CD4-positive, alpha-beta T cell treated with Interleukin-15 for 4 hours (primary cell): Measurements from ENCODE around the gene TMEM174.

Experiments
- DNase-seq: peaks from one replicate; pipeline ENCODE4 v3.0.0-alpha.2; 2020; ENCODE audit warnings: low spot score

The TMEM174 gene

DNA sequence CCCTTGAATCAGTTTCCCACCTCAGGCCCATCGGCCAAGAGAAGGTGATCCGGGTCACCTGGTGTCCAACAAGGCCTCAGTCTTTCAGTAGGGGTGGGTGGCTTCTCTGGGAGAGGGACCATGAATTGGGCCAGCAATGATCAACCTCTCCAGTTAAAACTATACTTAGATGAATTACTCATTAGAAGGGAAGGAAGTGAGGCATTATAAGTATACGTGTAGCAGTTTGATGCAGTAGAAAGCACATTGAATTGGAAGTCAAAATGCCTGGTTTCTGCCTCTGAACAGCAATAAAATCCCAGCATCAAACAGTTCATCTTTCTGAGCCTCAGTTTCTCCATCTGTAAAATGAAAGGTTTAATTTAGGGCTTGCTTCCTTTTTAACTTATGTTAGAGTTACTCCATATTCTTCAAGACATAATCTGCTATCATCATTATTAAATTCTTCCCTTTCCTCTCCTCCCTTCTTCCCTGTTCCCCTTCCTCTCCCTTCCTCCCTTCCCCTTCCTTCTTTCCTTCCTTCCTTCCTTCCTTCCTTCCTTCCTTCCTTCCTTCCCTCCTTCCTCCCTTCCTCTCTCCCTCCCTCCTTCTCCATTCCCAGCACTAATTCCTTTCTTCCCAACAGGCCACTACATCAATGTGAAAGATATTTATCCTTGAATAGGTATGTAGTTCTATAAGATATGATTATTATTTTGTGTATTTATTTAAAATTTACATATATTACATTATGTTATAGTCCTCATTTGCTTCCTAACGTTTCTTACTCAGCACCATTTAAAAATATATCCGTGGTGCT lies 18.6 kb upstream of the TMEM174 start:
- no peak for DNase-seq

DNA sequence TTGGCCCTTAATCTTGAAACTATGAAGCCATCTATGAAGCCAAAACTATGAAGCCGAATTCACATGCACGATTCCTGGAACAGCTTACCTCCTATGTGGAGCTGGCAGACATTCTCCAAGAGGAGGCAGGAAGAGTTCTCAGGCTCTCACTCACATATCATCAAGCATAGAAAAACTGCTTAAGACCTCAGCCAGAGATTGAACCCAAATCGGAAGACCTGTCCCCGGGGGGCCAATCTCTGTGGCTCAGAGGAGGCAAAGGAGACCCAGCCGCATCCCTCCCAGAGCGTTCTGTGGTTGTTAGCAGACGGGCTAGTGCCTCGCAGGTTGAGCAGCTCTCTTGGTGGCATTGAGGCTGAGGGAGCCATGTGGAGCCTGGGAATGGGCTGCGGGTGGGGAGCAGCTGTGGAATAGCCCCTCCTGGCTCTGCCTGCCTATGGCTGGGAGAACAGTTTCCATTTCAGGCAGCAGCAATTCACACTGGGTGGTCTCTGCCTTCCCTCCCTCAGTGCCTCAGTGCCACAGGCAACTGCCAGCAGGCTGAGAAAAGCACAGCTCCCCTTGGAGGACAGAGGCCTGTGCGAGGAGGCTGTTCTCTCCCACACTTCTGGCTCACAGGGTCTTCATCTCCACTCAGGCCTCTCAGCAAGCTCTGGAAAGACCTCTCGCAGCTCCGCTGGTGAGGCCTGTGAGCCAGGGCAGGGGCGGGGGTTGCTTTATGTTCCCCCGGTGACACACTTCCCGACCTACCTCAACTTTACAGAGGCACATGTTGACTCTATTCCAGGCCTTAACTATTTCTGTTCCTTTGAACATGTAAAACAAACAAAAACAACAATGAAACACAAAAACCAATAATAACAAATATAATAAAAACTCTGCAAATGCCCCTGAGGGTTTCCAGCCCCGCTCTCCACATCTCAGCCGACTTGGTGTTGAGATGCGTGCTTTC lies 17.4 kb upstream of the TMEM174 start:
- DNase-seq: no peak

DNA sequence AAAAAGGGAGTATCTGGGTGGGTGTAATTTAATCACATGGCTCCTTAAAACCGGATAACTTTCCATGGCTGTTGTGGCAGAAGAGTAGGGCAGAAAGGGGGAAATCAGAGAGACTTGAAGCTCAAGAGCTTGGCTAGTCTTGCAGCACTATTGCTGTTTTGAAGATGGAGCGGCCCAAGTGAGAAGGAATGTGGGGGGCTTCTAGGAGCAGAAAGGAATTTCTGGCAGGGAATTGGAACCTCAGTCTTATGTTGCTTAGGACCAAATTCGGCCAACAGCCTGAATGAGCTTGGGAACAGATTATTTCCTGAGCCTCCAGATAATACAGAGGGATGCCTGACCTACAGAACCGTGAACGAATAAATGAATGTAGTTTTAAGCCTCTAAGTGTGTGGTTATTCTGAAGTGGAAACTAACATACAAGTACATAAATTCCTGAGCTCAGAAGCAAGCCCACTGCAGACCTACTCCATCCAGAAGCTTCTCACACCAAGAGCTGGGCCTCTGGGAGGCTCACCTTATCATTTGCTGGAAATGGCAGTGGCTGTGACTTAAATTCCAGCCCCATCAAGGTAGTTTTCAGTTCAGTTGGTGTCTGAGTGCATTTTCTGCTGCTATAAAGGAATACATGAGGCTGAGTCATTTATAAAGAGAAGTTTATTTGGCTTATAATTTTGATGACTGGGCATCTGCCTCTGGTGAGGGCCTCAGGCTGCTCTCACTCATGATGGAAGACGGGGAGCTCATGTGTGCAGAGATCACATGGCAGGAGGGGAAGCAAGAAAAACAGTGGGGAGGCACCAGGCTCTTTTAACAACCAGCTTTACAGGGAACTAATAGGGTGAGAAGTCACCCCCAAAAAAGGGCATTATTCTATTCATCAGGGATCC lies 15.3 kb upstream of the TMEM174 start:
- DNase-seq: no peak

DNA sequence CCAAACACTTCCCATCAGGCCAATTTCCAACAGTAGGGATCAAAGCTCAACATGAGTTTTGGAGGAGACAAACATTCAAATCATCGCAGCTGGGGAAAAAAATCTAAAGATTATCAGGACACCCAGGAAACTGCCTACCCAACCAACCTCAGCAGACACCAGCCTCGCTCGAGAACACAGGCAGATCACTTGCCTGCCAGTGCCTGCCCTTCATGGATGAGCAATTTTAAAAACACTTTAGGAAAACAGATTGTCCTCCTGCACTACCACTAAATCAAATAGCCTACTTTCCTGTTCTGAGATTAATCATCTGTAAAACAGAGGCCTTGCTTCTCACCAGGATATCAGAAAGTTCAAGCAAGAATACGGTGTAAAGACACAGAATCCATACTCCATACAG lies 14.7 kb upstream of the TMEM174 start:
- DNase-seq: no peak

DNA sequence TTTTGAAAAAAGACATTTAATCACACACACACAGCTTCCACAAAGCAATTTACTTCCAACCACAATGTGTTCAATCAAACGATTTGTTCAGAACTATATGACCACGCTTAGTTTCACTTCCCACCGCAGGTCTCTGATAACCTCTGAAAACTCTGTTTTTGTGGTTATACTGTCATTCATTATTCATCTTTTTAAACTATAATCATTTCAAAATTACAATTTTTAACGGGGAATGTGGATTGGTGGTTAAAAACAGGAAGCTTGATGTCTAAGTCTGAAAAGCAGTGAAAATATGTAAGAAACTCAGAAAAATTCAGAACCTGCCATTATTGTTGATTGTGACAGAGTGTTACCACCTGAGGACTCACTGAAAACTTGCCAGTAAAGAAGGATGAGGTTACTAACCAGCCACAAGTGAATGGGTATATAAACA lies 12.7 kb upstream of the TMEM174 start:
- peak; percentile 34 for DNase-seq

DNA sequence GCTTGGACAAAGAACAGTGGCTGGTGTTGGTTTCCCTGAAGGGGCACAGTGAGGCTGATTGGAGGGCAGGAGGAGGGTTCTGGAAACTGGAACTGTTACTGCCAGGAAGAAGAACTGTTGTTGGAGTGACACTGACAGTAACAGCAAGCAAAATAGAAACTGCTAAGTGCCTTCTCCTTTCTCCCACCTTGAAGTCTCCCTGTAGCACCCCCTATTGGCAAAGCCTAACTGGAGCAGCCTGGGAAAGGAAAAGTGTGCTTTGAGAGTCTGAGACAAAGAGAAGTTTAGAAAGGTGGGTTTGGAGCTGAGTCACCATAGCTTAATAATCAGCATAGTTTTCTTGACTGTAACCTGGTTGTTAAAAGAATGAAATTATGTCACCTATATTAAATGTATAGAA lies 2.5 kb upstream of the TMEM174 start:
- DNase-seq: peak; percentile 7

DNA sequence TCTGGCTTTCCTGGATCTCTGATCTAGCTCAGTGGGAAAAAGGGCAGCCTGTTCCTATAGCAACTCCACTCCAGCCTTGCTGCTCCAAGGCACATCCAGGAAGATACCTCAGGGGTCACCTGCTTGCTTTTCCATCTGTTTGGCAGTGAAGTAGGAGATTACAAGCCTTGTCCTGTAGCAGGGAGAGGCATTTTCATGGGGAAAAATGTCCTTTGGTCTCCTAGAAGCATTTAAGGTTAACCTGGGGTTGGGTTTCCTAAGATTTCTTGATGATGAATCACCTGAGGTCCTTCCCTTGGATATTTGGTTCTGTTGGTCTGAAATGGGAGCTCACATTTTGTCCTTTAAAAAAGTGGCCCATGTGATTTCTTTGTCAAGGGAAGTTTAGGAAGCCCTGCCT lies 1.5 kb upstream of the TMEM174 start:
- no peak for DNase-seq

DNA sequence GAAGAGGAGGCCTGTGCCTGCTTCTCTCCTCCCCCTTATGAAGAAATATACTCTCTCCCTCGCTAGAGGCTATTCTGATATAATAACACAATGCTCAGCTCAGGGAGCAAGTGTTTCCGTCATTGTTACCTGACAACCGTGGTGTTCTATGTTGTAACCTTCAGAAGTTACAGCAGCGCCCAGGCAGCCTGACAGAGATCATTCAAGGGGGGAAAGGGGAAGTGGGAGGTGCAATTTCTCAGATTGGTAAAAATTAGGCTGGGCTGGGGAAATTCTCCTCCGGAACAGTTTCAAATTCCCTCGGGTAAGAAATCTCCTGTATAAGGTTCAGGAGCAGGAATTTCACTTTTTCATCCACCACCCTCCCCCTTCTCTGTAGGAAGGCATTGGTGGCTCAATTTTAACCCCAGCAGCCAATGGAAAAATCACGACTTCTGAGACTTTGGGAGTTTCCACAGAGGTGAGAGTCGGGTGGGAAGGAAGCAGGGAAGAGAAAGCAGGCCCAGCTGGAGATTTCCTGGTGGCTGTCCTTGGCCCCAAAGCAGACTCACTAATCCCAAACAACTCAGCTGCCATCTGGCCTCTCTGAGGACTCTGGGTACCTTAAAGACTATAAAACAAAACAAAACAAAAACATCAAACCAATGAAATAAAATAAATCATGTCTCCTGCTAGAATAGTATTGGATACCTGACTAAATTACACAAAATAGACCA lies 1.3 kb downstream of the TMEM174 start:
- DNase-seq: no peak

DNA sequence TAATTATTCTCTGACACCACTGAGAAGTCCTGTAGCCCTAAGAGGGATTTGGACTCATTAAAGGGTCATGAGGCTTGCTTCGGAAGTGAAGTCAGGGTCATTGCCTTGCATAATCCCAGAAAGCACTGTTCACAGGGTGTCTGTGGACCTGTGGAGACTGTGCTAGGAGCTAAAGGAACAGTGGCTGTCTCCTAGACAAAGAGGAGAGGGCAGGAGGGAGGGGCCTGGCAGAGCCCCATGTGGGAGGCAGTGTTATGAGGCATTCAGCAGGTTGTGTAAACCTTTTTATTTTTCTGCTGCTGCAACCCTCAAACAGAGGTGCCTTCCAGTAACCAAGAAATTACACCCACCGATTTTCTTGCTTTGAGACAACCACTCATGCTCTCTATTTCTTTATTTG lies 3.3 kb downstream of the TMEM174 start:
- no peak for DNase-seq

DNA sequence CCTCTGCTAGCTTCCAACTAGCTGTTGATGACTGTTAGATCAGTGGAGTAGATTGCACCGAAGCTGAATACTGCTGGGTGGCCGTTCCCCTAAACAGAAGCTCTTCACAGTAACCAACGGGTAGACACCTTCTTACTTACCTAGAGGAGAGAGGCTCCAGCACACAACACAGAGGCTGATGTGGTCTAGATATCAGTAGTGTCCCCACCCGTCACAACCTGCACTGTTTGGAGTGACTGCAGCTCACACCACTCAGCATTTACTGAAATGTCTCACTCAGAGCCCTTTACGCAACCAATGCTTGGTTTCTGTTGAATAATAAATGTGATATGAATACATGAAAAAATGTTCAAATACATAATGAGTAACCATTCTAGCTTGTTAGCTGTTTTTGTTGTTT lies 5.3 kb downstream of the TMEM174 start:
- DNase-seq: no peak

DNA sequence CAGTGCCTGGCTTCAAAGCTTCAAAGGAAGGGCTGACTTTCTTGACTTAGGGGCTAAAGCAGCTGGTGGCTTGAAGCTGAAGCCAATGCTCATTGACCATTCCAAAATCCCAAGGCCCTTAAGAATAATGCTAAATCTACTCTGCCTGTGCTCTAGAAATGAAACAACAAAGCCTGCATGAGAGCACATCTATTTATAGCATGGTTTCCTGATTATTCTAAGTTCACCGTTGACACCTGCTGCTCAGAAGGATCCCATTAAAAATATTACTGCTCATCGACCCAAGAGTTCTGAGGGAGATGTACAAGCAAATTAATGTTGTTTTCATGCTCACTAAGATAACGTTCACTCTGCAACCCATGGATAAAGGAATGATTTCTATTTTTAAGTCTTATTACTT lies 6.7 kb downstream of the TMEM174 start:
- no peak for DNase-seq

DNA sequence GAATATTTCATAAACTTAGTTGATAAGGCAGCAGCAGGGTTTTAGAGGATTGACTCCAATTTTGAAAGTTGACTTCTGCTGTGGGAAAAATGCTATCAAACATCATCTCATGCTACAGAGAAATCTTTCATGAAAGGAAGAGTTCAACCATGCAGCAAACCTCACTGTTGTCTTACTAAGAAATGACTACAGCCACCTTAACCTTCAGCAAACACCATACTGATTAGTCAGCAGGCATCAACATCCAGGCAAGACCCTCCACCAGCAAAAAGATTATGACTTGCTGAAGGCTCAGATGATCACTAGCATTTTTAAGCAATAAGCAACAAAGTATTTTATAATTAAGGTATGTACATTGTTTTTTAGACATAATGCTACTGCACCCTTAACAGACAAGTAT lies 7.6 kb downstream of the TMEM174 start:
- no peak for DNase-seq

DNA sequence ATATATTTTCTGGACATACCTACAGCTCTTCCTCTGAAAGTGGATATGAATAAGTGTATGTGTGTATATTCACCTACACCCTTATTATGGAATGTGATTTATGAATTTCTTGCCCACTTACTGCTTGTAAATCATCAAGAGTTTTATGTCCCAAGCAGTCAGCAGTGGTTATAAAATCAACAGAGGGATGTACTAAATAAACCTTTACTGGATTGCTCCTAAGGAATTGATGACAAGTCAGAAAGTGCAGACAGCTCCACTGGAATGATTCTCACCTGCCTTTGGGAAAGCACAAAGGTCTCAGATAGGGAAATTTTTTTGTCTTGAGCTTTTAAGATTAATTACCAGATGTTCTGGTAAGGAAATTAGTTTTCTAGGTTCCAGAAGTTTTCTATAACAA lies 9.3 kb downstream of the TMEM174 start:
- DNase-seq: no peak

DNA sequence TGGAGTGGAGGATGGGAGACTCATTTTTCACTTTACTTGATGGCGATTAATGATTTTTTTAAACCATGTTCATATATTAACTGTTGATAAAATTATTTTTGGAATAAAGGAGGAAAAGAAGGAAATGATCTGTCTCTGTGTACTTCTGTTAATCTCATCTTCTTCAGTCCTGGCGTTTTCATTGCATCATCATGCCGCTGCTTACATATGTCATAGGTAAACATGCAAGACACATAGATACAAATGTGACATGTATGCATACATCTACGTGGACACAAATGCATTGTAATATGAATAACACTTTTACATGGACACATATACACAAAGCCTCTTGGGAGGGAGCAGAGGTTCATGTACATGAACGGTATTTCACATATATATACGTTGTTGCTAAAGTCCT lies 10.0 kb downstream of the TMEM174 start:
- no peak for DNase-seq

DNA sequence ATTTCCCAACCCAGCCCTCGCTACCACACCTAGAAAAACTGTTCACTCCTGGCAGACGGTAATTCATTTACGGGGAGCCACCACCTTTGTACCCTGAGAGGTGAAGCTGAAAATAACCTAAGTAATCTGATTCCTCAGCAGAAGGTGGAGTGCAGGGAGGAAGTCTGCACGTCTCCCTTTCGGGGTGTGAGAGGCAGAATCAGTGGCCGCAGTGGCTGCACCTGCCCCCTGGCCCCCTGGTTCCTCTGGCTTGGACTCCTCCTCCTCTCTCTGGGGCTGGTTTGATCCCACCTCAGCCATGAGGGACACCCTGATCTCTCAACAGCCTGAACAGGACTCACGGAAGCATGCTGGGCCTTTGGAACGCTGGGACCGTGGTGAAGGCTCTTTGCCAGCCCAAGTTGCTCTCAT lies 10.5 kb downstream of the TMEM174 start:
- no peak for DNase-seq

DNA sequence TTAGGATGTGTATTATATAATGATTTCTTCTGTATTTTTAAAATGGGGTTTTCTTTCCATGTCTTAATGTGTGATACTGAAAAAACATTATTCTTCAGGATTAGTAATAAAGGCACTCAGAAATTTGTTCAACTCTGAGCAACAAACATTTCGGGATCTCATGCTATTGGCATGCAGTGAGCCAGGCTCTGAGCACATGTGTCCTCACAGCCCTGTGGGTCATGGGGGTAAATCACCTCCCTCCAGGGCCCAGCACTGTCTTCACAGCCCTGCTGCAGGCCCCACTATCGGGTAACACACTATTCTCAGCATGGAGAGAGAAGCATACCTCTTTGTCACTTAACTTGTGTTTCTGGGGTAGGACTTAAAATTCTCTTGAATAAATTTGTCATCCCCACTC lies 14.0 kb downstream of the TMEM174 start:
- no peak for DNase-seq

DNA sequence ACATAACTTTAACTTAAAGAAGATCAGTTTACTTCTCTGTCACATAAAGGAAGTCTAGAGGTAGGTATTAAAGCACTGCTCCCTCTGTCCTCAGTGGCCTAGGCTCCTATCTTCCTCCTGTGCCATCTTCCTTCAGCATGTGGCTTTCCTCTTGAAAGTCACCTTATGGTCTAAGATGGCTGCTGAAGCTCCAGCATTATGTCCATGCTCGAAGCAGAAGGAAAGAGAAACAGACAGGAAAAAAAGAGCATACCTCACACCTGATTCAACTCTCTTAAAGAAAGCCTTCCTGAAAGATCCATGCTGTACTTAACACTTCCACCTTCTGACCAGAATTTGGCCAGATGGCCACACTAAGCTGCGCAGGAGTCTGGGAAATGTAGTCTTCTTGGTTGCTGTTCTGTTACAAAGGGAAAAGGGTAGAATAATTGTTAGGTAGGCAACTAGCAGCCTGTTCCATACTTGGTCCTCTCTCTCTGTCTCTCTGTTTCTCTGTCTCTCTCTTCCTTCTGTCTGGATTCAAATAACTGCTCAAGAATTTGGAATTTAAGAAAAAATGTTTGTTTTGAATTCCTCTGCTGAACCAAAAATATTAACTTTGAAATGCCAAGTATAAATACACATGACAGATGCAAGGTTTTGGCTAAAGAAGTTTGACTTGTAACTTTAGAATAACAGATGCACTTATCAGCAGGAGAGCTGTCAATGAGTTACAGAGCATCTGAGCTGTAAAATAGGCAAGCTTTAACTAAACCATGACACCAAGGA lies 16.0 kb downstream of the TMEM174 start:
- no peak for DNase-seq

DNA sequence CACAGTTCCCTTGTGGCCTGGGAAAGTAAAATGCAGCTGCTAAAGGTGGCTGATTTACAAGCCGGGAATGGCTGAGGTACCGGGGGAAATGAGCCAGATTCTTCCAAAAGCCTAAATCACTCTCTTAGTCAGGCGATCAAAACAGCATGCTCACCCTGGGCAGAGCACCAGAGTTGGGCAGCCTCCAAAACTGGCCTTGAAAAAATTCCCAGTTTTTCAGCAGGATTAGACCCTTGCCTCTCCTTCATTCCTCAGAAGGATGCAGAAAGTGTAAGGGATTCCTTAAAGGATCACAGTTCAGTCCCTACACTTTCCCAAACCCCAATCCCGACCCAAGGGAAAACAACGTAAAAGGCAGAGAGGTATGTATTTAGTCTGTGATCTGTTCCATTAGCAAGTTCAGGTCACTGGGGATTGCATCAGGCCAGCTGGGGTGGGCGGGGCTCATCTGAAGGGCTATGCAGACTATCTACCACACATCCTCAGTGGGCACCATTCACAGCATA lies 16.9 kb downstream of the TMEM174 start:
- DNase-seq: no peak

DNA sequence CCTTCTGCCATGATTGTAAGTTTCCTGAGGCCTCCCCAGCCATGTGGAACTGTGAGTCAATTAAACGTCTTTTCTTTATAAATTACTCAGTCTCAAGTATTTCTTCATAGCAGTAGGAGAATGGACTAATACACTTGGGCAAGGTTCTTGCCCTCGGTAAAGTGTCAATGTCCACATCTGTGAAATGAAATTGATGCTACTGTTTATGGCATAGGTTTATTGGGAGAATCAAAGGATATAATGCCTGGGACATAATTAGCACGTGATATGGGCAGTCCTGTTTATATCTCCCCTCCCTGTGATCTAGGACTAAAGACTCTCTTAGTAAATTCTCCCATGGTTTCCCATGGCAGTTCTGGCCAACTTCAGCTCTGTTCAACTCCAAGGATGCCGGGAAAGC lies 19.4 kb downstream of the TMEM174 start:
- DNase-seq: no peak

DNA sequence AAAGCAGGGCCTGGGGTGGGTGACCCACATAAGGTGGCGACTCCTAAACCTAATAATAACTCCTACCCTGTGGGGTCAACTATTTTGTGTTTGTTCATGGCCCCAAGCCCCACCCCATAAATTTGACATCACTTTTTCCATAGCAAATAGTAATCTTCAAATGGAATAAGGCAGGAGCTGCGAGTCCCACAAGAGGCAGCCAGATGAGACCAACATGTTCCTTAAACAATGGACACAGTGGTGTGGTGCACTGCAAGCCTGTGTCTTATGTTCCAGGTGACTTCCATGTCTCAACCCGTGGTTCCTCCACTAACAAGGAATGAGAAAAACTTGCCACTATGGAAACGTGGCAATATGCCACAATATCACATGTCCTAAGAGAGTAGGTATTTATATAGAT lies 20.6 kb downstream of the TMEM174 start:
- DNase-seq: no peak

DNA sequence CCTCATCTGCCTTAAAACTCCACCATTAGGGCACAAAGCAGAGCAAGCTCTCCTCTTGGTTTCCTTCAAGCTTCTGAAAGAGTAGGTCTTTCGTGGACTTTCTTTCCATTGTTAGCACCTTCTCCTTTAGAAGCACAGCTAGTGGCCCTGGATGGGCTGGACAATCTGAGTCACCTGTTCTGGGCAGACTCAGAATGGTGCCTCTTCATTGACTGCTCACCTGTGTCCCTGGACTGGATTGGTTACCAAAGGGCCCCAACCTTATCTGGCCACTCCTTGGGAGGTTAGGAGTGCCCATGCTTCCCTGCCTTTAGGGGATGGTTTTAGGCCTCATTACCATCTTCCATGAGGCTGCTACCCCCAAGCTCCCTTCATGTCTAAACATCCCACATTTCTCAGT lies 23.2 kb downstream of the TMEM174 start:
- DNase-seq: no peak
